Left colon (tissue), 2 donors: Measurements from ENCODE around the gene MAP3K7. TPM values are rescaled to one million over a fixed set of nuclear protein-coding genes. Genes with fewer than 3 reads are reported as not detected.
A peak's percentile ranks its signal among the peaks of the same experiment; 100 is the strongest.

Experiments
- ATAC-seq: fragments of 200-7000 bp; cut with Tn5 transposase; one replicate; pipeline ENCODE4 v1.9.1; 2020; ENCODE audit warnings: mild to moderate bottlenecking, moderate library complexity
- DNase-seq, 2 donors: peaks; one replicate each; pipeline ENCODE4 v3.0.0-alpha.2; 2020
- intact Hi-C, 2 donors: fragments of 100-400 bp; cut with DNase I in 1 of 2; cut with micrococcal nuclease in 1 of 2; formaldehyde crosslinking; loops; one replicate each; pipeline versions ENCODE4 v1.11.2 to v1.14.0; 2022; cut with DNase I, micrococcal nuclease
- total RNA-seq, 2 donors: library from RNA; stranded (reverse); fragmentation: NEBNext Ultra II Directional; extraction: Animal tissue kit (Norgen Biotek cat#: 25700); gene quantifications; one replicate each; pipeline ENCODE4 v1.2.1, GENCODE V29; 2021
- donor health status: DM: no; HTN: no; CAD: no.
- donor health status: DM: yes; HTN: yes; CAD: no.

MAP3K7 gene
- total RNA-seq, 2 donors from 2014 or later: 15.6 to 18.2 TPM

DNA sequence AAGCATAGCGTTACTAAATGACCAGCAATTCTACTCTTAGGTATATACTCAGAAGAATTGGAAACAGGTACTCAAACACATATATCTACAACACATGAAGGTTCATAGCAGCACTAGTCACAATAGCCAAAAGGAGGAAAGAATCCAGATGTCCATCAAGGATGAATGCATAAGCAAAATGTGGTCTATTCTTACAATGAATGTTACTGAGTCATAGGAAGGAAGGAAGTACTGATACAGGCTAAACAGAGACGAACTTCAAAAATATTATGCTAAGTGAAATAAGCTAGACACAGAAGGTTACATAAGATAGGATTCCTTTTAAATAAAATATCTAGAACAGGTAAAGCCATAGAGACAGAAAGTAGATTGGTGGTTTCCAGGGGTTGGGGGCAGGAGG is 93.5 kb downstream of the MAP3K7 start:
- ATAC-seq (no peak), DNase-seq (no peak)
- intact Hi-C loops: no loop called here

- ATAC-seq (peak; percentile 8), DNase-seq (no peak)
- intact Hi-C loops: no loop called here
Observed at GRCh38 chr6:90492798-90493197, 94.1 kb downstream of the MAP3K7 start.

- DNase-seq (no peak), ATAC-seq (peak; percentile 93)
- intact Hi-C loops: no loop called here
Observed at GRCh38 chr6:90492369-90492768, 94.5 kb downstream of the MAP3K7 start.

DNA sequence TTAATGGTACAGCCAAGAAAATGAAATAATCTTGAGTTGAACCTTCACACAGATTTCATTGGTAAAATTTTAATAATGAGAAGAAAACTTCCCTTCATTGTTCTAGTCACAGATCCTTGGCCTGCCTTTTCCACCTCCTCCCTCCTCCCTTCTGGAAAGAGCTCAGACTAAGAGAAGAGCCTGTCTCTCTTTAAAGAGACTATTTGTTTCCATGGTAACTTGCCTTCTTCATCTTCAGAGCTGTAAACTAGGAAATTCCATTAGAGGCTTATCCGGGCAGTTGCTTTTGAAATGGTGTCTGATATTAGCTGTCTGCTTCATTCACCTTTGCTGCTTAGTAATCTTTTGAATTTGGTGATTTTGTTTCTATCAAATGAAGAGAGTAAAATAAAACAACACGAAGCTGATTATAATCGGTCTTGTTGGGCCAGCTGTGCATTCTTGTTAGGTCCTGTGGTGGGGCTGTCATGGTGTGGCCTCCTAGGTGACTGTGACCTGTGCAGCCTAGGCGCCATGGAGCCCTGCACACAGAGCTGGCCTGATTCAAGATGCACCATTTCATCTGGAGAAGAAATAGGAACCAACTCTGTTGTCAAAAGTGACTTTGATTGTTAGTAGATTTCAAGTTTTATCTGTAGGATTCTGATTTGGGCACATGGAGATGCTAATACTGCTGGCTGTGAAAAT is 96.7 kb downstream of the MAP3K7 start:
- DNase-seq: no peak
- no peak for ATAC-seq
- intact Hi-C loops: no loop called here

DNA sequence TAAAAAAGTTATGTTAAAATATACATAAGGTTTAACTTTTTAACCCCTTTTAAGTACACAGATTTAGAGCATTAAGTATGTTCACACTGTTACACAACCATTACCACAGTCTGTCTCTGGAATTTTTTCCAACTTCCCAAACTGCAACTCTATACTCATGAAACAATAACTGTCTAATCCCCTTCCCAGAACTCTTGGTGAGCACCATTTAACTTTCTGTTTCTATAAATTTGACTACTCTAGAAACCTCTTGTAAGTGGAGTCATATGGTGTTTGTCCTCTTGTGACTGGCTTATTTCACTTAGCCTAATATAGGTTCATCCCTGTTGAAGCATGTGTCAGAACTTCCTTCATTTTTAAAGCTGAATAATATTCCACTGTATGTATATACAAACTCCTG is 98.1 kb downstream of the MAP3K7 start:
- intact Hi-C loops: no loop called here
- ATAC-seq (no peak), DNase-seq (no peak)

- DNase-seq (no peak), ATAC-seq (peak; percentile 21)
- intact Hi-C loops: no loop called here
Observed at GRCh38 chr6:90485635-90486277, 101.1 kb downstream of the MAP3K7 start.

DNA sequence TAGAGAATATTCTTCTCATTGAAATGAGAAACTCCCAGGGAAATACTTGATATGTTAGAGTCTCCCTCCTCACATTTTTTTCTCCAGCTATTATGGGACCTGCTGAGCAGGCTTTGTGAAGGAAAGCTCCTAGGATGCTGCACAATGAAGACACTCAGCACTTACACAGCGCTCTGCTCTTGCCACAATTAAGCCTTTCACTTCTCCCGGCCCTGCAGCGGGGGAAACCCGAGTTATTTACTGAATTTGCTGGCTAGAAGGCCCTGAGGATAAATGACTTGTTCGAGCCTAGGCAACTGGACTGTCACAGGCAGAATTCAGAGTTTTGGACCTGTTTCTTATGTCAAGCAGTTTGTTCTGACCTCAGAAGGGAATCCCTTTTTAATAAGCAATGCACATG is 102.0 kb downstream of the MAP3K7 start:
- intact Hi-C loops: loop anchor here in 1 of 2 donors (5.0 kb wide), 1 partner anchor 88 kb away; no protein-coding TSS in a partner anchor
- ATAC-seq: no peak
- no peak for DNase-seq

GRCh38 chr6:90484385-90484784 is 102.5 kb downstream of the MAP3K7 start:
- intact Hi-C loops: loop anchor here in 1 of 2 donors (5.0 kb wide), 1 partner anchor 87 kb away; no protein-coding TSS in a partner anchor
- DNase-seq (no peak), ATAC-seq (peak; percentile 65)

DNA sequence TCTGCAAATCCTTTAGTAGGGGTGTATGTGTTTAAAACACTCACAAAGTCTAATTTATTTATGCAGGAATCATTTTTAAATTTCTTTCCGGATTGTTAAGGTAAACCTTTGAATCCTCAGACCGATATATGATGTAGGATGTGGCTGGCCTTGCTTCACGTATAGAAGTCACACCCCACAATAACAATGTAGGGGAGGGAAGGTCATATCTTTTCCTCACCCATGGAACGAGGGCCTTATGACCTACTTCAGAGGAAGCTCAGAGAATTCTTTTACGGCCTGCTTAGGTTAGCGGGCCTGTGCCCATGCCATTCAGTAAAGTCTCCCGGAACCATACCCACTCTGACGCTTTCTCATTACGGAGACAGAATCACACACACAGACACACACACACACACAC is 102.9 kb downstream of the MAP3K7 start:
- intact Hi-C loops: loop anchor here in 1 of 2 donors (5.0 kb wide), 1 partner anchor 87 kb away; no protein-coding TSS in a partner anchor
- peak; percentile 87 for ATAC-seq
- no peak for DNase-seq

DNA sequence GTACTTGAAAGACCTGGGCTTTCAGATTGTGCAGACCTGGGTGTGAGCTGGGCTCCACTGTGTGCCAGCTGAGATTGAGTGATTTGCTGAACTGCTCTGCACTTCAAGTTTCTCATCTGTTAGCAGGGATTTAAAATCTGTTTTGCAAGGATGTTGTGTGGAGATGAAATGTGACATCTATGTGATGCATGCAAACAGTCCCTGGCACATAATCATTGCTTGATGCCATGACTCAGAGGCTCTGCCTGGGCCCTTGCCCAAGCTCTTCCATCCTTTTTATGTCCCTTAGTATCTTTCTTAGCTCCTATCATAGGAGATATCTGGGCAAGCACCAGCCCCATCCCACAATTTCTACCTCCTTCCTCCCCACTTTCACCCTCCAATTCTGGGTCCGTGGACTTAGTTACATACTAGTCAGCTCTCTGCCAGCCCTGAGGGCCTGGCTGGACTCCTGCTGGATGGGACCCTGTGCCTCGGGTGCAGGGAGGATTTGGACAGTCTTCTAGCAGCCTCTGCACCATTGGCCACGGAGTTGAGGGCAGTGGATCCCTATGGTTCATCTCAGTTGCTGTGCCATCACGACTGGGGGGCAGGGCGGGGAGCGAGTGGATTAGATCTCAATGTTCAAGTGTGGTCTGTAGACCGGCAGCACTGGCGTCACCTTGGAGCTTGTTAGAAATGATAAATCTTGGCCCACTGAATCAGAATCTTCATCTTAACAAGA is 103.6 kb downstream of the MAP3K7 start:
- intact Hi-C loops: loop anchor here in 1 of 2 donors (5.0 kb wide), 1 partner anchor 86 kb away; no protein-coding TSS in a partner anchor
- DNase-seq (no peak), ATAC-seq (no peak)

DNA sequence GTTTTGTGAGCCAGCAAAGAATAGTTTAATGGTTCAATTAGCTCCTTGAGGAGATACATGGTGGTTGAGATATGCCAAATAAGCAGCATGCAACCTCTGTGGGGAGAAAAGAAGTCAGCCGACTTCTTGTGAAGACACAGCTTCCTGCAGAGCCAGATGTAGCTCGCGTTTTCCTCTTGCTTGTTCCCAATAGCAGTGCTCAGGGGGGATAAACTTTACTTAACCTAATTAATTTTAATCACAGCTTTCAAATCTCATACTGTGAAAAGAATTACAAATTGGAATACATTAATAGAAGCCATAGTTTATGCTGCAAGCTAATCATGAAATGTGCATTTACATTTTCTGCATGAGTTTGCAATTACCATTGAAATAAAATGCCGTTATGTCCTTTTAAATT is 106.2 kb downstream of the MAP3K7 start:
- ATAC-seq: no peak
- intact Hi-C loops: loop anchor here in 1 of 2 donors (5.0 kb wide), 1 partner anchor 83 kb away; no protein-coding TSS in a partner anchor
- DNase-seq: no peak

- no peak for ATAC-seq
- intact Hi-C loops: loop anchor here (5.0 to 10.0 kb wide), 2 partner anchors 537 to 545 kb away; no protein-coding TSS in a partner anchor
- DNase-seq: no peak
Observed at GRCh38 chr6:90479603-90479926, 107.3 kb downstream of the MAP3K7 start.

- intact Hi-C loops: loop anchor here (5.0 to 10.0 kb wide), 2 partner anchors 537 to 544 kb away; no protein-coding TSS in a partner anchor
- peak; percentile 78 to 87 for DNase-seq
- ATAC-seq: peak; percentile 95
Observed at GRCh38 chr6:90478789-90479602, 107.9 kb downstream of the MAP3K7 start.

DNA sequence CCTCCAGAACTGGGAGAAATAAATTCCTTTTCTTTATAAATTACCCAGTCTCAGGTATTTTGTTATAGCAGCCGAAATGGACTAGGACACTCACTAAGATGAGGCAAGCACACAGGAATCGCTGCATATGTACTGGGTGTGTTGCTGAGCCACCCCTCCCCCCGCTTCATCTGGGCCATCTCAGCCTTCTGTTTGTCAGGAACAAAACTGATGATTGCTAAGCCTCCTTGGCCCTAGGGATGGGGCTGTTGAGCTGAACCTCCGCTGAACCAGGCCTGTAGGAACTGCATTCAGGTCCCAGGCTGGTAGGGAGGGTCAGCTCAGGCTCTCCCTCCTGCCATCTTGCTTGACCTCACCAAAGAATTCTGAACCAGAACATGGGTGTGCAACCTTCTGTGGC is 108.6 kb downstream of the MAP3K7 start:
- no peak for DNase-seq
- intact Hi-C loops: loop anchor here (5.0 to 10.0 kb wide), 2 partner anchors 536 to 543 kb away; no protein-coding TSS in a partner anchor
- no peak for ATAC-seq

DNA sequence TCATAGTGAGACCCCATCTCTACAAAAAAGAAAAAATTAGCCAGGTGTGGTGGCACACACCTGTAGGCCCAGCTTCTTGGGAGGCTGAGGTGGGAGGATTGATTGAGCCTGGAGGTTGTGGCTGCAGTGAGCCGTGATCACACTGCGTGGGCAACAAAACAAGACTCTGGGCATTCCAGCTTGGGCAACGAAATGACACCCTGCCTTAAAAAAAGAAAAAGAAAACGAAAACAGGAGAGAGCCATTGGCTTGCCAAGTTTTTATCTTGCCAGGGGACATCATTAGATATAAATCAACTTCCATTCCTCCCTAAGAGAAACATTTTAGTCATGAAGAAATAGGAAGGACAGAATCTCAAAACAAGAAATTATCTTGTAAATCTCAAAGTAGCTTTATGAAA is 109.5 kb downstream of the MAP3K7 start:
- intact Hi-C loops: loop anchor here (5.0 to 10.0 kb wide), 2 partner anchors 535 to 543 kb away; no protein-coding TSS in a partner anchor
- no peak for DNase-seq
- ATAC-seq: no peak

DNA sequence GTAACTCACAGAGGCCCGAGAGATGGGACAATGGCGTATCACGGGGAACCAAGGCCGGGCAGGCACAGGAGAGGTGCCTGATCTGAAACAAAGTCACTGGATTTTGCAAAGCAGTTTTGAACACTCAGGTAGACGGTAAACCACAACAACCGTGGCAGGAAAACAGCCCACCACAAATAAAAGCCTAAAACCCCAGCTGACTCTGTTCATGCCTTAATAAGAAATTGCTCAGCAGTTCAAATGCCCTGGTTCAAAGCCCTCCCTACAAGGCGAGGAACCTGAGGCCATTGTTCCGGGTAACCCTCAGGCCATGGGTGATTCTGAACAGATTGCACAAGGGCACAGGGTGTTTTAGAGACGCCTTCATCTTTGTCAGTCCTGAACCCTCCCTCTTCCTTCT is 114.2 kb downstream of the MAP3K7 start:
- DNase-seq (no peak), ATAC-seq (no peak)
- intact Hi-C loops: loop anchor here in 1 of 2 donors (10.0 kb wide), 1 partner anchor 538 kb away; no protein-coding TSS in a partner anchor

DNA sequence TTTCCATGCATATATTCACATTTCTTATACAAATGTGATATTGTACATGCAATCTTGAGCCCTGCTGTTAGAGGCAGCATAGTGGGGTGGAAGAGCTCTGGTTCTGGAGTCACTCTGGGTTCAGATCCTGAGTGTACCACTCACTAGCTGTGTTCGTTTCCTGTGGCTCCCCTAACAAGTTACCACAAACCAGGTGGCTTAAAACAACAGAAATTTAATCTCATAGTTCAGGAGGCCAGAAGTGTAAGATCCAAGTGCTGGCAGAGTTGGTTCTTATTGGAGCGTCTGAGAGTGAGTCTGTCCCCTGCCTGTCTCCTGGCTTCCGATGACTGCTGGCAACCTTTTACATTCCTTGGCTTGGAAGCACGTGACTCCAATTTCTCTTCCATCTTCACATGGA is 115.6 kb downstream of the MAP3K7 start:
- DNase-seq: no peak
- intact Hi-C loops: loop anchor here in 1 of 2 donors (10.0 kb wide), 1 partner anchor 536 kb away; no protein-coding TSS in a partner anchor
- ATAC-seq: no peak

DNA sequence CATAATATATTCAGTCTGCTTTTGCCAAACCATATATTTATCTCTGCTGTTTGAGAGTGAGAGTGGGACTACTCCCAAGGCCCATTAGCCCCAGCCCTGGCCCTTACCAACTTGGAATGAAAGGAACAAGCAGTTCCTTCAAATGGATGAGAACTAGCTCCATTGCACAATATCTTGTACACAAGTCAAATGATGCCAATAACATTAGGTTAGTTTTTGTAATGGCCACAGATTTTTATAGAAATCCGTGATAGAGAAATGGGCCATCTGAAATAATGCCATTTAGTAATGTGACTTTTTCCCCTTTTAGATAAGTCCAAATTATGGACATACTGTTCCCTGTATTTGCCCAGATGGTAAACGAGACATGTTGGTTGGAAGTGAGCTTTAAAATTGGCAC is 117.0 kb downstream of the MAP3K7 start:
- ATAC-seq (no peak), DNase-seq (no peak)
- intact Hi-C loops: loop anchor here in 1 of 2 donors (10.0 kb wide), 1 partner anchor 535 kb away; no protein-coding TSS in a partner anchor
